Measurements from ENCODE around the gene BLM.

GRCh38 chr15:90808517-90809235 is 91.5 kb downstream of the BLM start:
- TF ChIP-seq POLR2A (IDR thresholded peaks at IDR 0.05; ENCODE audit: low read depth, low read length) (no peak), TAF1 (IDR thresholded peaks at IDR 0.05; ENCODE audit: borderline replicate concordance, low read depth, low read length) (no peak)

Measured in GM12892 (cell line).